ENCODE measurements around the gene STOML1. TPM values are rescaled to one million over a fixed set of nuclear protein-coding genes. Genes with fewer than 3 reads are reported as not detected.
A peak's percentile ranks its signal among the peaks of the same experiment; 100 is the strongest.

The STOML1 gene
- total RNA-seq, 1 experiment from 2014 or later = 5.4 TPM

DNA sequence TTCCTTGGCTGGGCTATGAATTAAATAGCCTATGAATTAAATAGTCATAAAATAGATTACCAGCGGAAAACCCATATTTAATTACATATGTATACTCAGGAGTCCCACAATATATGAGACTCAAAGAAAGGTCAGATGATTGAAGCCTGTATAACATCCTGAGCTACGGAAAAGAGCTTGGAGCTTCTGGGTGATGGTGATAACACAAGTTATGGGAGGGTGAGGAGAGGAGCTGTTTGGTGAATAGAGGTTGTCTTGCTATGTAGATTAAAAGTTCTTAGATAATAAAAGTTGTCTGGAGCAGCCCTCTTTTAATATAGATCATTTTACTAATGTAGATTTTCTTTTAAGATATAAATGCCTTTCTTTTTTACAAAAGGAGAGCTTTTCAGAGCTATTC, 4.2 kb upstream of the STOML1 start (continued):
- no peak for TF ChIP-seq PRDM15 (CRISPR knock-in tag; IDR thresholded peaks at IDR 0.05)
- no peak for TF ChIP-seq HMGXB4 (CRISPR knock-in tag; IDR thresholded peaks at IDR 0.05)
- TF ChIP-seq, protein P1, sequence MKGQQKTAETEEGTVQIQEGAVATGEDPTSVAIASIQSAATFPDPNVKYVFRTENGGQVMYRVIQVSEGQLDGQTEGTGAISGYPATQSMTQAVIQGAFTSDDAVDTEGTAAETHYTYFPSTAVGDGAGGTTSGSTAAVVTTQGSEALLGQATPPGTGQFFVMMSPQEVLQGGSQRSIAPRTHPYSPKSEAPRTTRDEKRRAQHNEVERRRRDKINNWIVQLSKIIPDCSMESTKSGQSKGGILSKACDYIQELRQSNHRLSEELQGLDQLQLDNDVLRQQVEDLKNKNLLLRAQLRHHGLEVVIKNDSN (CRISPR knock-in tag; IDR thresholded peaks at IDR 0.05) = no peak
- no peak for TF ChIP-seq TEAD1 (CRISPR knock-in tag; IDR thresholded peaks at IDR 0.05)
- no peak for TF ChIP-seq CBFB (CRISPR knock-in tag; IDR thresholded peaks at IDR 0.05; ENCODE audit: low read depth)
- TF ChIP-seq ZNF423 (CRISPR knock-in tag; IDR thresholded peaks at IDR 0.05) = no peak
- TF ChIP-seq NR1H2 (CRISPR knock-in tag; IDR thresholded peaks at IDR 0.05) = no peak
- TF ChIP-seq SOX15 (CRISPR knock-in tag; IDR thresholded peaks at IDR 0.05) = no peak

GRCh38 chr15:73994912-73995622, 3.0 kb upstream of the STOML1 start:
- no peak for DNase-seq (ENCODE audit: low spot score)
- ChIA-PET POLR2A (interaction anchor here (0.7 to 1.4 kb wide), 6 partner anchors 15 to 144 kb away, joined by 3 to 7 read pairs (median 3); no protein-coding TSS in a partner anchor), CTCF (interaction anchor here (0.6 to 5.5 kb wide), 26 partner anchors 9 to 626 kb away, joined by 3 to 89 read pairs (median 5); partner anchors contain the start of genes LOXL1 and STRA6)
- H3K9me3 Mint-ChIP-seq = no peaks in the 10 kb centered on the region
- TF ChIP-seq ETV6 (CRISPR knock-in tag; IDR thresholded peaks at IDR 0.05) (no peak), SOX15 (CRISPR knock-in tag; IDR thresholded peaks at IDR 0.05) (no peak), KAT7 (CRISPR knock-in tag; IDR thresholded peaks at IDR 0.05; ENCODE audit: borderline replicate concordance) (no peak)
- H3K4me3 Mint-ChIP-seq = peak overlapping the region; percentile 97
- peak overlapping the region; percentile 73 for H3K27ac Mint-ChIP-seq
- peaks cover 13% of the 10 kb centered on the region for H3K27me3 Mint-ChIP-seq (ENCODE audit: low read depth)
- ATAC-seq = peak; percentile 9
- H3K36me3 Mint-ChIP-seq = peaks cover 9% of the 10 kb centered on the region
- peaks cover 36% of the 10 kb centered on the region for H3K4me1 Mint-ChIP-seq

DNA sequence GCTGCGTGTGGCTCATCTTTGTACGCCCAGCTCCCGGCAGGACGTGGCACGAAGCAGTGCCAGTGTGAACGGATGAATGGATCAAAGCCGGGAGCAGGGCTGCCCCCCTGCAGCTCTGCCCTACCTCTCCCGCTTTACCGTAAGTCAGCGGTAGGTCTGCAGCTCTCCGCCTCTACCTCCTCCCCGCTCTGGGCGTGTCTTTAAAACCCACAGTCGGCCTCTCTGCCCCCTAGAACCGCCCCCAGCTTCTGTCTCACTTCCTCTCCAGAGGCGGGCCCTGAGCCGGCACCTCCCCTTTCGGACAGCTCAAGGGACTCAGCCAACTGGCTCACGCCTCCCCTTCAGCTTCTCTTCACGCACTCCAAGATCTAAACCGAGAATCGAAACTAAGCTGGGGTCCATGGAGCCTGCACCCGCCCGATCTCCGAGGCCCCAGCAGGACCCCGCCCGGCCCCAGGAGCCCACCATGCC, 2.4 kb upstream of the STOML1 start, which contains the start of gene PML:
Gene PML, plus strand, starts transcription at position 304 of the 471 bp plus-strand sequence. Its CDS starts 97 bp downstream, at position 401.
- ChIA-PET POLR2A (interaction anchor here (0.6 to 1.4 kb wide), 9 partner anchors 16 to 700 kb away, joined by 3 to 7 read pairs (median 3); no protein-coding TSS in a partner anchor), CTCF (interaction anchor here (0.6 to 5.5 kb wide), 30 partner anchors 9 to 1457 kb away, joined by 3 to 89 read pairs (median 5); partner anchors contain the start of genes LOXL1, SIN3A and STRA6)
- Mint-ChIP-seq H3K9me3 (no peaks in the 10 kb centered on the region), H3K4me1 (peaks cover 36% of the 10 kb centered on the region), H3K27me3 (ENCODE audit: low read depth) (peaks cover 13% of the 10 kb centered on the region), H3K4me3 (peak within 1 kb of the TSS; percentile 97), H3K27ac (peak within 1 kb of the TSS; percentile 78), H3K36me3 (peaks cover 9% of the 10 kb centered on the region)
- ATAC-seq (peak; percentile 93), DNase-seq (ENCODE audit: low spot score) (peak; percentile 97)
- TF ChIP-seq ZNF317 (CRISPR knock-in tag; IDR thresholded peaks at IDR 0.05; ENCODE audit: borderline replicate concordance, low read depth) (no peak), SP1 (CRISPR knock-in tag; conservative IDR thresholded peaks at IDR 0.05) (peak; percentile 84), TCF7 (CRISPR knock-in tag; IDR thresholded peaks at IDR 0.05; ENCODE audit: low read depth) (no peak), ZNF219 (CRISPR knock-in tag; IDR thresholded peaks at IDR 0.05; ENCODE audit: borderline replicate concordance) (no peak), RELA (CRISPR knock-in tag; IDR thresholded peaks at IDR 0.05; ENCODE audit: borderline replicate concordance) (no peak), IRF2 (CRISPR knock-in tag; IDR thresholded peaks at IDR 0.05; ENCODE audit: borderline replicate concordance, low read depth) (no peak), FOXJ3 (CRISPR knock-in tag; IDR thresholded peaks at IDR 0.05; ENCODE audit: borderline replicate concordance) (no peak), NR2C2 (CRISPR knock-in tag; IDR thresholded peaks at IDR 0.05) (no peak), ETV6 (CRISPR knock-in tag; IDR thresholded peaks at IDR 0.05) (0 out of 2 replicates have a peak, but pooled peaks have one; percentile 21), MYBL2 (CRISPR knock-in tag; IDR thresholded peaks at IDR 0.05) (no peak), TEAD4 (CRISPR knock-in tag; IDR thresholded peaks at IDR 0.05) (no peak), ATF2 (CRISPR knock-in tag; IDR thresholded peaks at IDR 0.05; ENCODE audit: borderline replicate concordance, low read depth) (no peak), SMAD3 (CRISPR knock-in tag; IDR thresholded peaks at IDR 0.05; ENCODE audit: borderline replicate concordance) (no peak)
- TF ChIP-seq, protein P2, sequence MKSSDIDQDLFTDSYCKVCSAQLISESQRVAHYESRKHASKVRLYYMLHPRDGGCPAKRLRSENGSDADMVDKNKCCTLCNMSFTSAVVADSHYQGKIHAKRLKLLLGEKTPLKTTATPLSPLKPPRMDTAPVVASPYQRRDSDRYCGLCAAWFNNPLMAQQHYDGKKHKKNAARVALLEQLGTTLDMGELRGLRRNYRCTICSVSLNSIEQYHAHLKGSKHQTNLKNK (CRISPR knock-in tag; IDR thresholded peaks at IDR 0.05) = no peak
- TF ChIP-seq, protein P3, sequence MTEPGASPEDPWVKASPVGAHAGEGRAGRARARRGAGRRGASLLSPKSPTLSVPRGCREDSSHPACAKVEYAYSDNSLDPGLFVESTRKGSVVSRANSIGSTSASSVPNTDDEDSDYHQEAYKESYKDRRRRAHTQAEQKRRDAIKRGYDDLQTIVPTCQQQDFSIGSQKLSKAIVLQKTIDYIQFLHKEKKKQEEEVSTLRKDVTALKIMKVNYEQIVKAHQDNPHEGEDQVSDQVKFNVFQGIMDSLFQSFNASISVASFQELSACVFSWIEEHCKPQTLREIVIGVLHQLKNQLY (CRISPR knock-in tag; IDR thresholded peaks at IDR 0.05) = no peak

Measured in WTC11 (cell line).